ENCODE results near the gene ATP2C1.

The ATP2C1 gene

GRCh38 chr3:131050001-131050400, 156.1 kb downstream of the ATP2C1 start:
- Histone ChIP-seq H3K27ac (ENCODE audit: low read depth, low read length) (no peak overlapping the region), H3K4me3 (ENCODE audit: insufficient read depth, low read length, poor library complexity, severe bottlenecking) (no peak overlapping the region), H3K79me2 (ENCODE audit: insufficient read depth, low read length) (no peaks in the 10 kb centered on the region), H3K27me3 (ENCODE audit: low read length) (no peaks in the 10 kb centered on the region), H2AFZ (ENCODE audit: low read depth, low read length, severe bottlenecking) (no peak overlapping the region), H3F3A (ENCODE audit: insufficient read depth) (no peaks in the 10 kb centered on the region), H3K9me3 (ENCODE audit: insufficient read depth, low read length) (no peaks in the 10 kb centered on the region), H3K9me2 (replicated peaks; ENCODE audit: insufficient read depth, low read length) (no peaks in the 10 kb centered on the region), H4K20me1 (ENCODE audit: low read depth, low read length) (no peaks in the 10 kb centered on the region), H3K9ac (ENCODE audit: low read length) (no peak overlapping the region), H3K4me2 (ENCODE audit: low read depth, low read length, poor library complexity, severe bottlenecking) (no peak overlapping the region), H3K36me3 (ENCODE audit: low read length) (no peaks in the 10 kb centered on the region)
- TF ChIP-seq CTCF (IDR thresholded peaks at IDR 0.05; ENCODE audit: insufficient read depth, low read length, poor library complexity, severe bottlenecking) (no peak), EZH2phosphoT487 (conservative IDR thresholded peaks at IDR 0.05; ENCODE audit: low read length) (no peak)

GRCh38 chr3:131053043-131053859, 159.4 kb downstream of the ATP2C1 start:
- no peaks in the 10 kb centered on the region for H3K36me3 ChIP-seq (ENCODE audit: low read length)
- no peaks in the 10 kb centered on the region for H4K20me1 ChIP-seq (ENCODE audit: low read depth, low read length)
- H3K27ac ChIP-seq (ENCODE audit: low read depth, low read length) = no peak overlapping the region
- no peaks in the 10 kb centered on the region for H3K27me3 ChIP-seq (ENCODE audit: low read length)
- no peaks in the 10 kb centered on the region for H3K9me2 ChIP-seq (replicated peaks; ENCODE audit: insufficient read depth, low read length)
- H3K4me3 ChIP-seq (ENCODE audit: insufficient read depth, low read length, poor library complexity, severe bottlenecking) = no peak overlapping the region
- no peak overlapping the region for H3K4me2 ChIP-seq (ENCODE audit: low read depth, low read length, poor library complexity, severe bottlenecking)
- no peaks in the 10 kb centered on the region for H3K79me2 ChIP-seq (ENCODE audit: insufficient read depth, low read length)
- H2AFZ ChIP-seq (ENCODE audit: low read depth, low read length, severe bottlenecking) = no peak overlapping the region
- no peak overlapping the region for H3K9ac ChIP-seq (ENCODE audit: low read length)
- no peak for TF ChIP-seq EZH2phosphoT487 (conservative IDR thresholded peaks at IDR 0.05; ENCODE audit: low read length)
- no peak for TF ChIP-seq CTCF (IDR thresholded peaks at IDR 0.05; ENCODE audit: insufficient read depth, low read length, poor library complexity, severe bottlenecking)
- H3F3A ChIP-seq (ENCODE audit: insufficient read depth) = no peaks in the 10 kb centered on the region
- H3K9me3 ChIP-seq (ENCODE audit: insufficient read depth, low read length) = no peaks in the 10 kb centered on the region

All from SU-DHL-6 (cell line).